Tongue (tissue), 3 donors: Measurements from ENCODE around the gene ZNF487. TPM values are rescaled to one million over a fixed set of nuclear protein-coding genes. Genes with fewer than 3 reads are reported as not detected.

Experiments
- DNase-seq: peaks from one replicate; pipeline ENCODE4 v3.0.0-alpha.2; 2015
- small RNA-seq: library from RNA; depleted of rRNA; stranded (forward); fragments of <200 nt; gene quantifications from one replicate; pipeline ENCODE3, GENCODE V24; 2014; ENCODE audit warnings: low replicate concordance
- total RNA-seq: library from RNA; depleted of rRNA; stranded (reverse); fragments of >200 nt; gene quantifications from one replicate; pipeline ENCODE4 v1.2.3, GENCODE V29; 2014

Gene ZNF487
- total RNA-seq, 1 donor from 2014 or later = 9.5 TPM

DNA sequence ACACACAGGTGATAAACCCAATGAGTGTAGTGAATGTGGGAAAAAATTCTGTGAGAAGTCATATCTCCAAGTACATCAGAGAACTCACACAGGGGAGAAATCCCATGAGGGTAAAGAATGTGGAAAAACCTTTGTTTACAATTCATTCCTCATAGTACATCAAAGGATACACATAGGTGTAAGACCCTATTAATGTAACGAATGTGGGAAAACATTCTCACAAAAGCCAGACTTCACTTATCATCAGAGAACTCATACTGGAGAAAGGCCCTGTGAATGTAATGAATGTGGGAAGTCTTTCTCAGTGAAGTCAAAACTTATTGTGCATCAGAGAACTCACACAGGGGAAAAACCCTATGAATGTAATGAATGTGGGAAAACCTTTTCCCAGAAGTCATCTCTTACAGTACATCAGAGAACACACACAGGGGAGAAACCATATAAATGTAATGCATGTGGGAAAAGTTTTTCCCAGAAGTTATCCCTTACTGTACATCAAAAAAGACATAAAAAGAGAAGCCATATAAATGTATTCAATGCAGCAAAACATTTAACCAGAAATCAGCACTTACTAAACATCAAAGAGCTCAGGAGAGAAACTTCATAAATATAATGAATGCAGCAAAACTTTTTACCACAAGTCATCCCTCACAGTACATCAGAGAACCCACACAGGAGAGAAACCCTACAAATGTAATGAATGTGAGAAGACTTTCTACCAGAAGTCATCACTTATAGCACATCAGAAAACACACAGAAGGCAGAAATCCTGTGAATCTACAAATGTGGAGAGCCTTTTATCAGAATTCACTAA is 87.7 kb downstream of the ZNF487 start:
- no peak for DNase-seq

Small RNA genes within 50 kb of the gene (small RNA-seq; reads per million reads assigned to genes)
- gene RNU7-193P = not detected
- gene SNORD3J = not detected

Other genes with a start within 250 kb of the ZNF487 start
- 4.0 TPM for gene RASGEF1A, start 170.0 kb upstream of the ZNF487 start, total RNA-seq
- not detected for gene FXYD4, start 65.5 kb upstream of the ZNF487 start, total RNA-seq
- gene HNRNPF, start 27.9 kb upstream of the ZNF487 start, total RNA-seq = 141 TPM
- 6.6 TPM for gene ZNF239, start 137.5 kb downstream of the ZNF487 start, total RNA-seq
- 5.1 TPM for gene ZNF485, start 169.3 kb downstream of the ZNF487 start, total RNA-seq
- 29.4 TPM for gene ZNF32, start 211.8 kb downstream of the ZNF487 start, total RNA-seq